ENCODE data around the gene KCNIP3.

KCNIP3 gene

GRCh38 chr2:95326433-95327140 lies 29.4 kb downstream of the KCNIP3 start:
- no peak for TF ChIP-seq ZFX (IDR thresholded peaks at IDR 0.05)

GRCh38 chr2:95327861-95328260 lies 30.7 kb downstream of the KCNIP3 start:
- TF ChIP-seq ZFX (IDR thresholded peaks at IDR 0.05): no peak
- no peak for TF ChIP-seq CTCF (conservative IDR thresholded peaks at IDR 0.05)
- H3K27ac ChIP-seq: no peak overlapping the region

More at GRCh38 chr2:95326433-95327140, 29.4 kb downstream of the KCNIP3 start:
- H3K27ac ChIP-seq: no peak overlapping the region

- TF ChIP-seq CTCF (conservative IDR thresholded peaks at IDR 0.05) (no peak), ZFX (IDR thresholded peaks at IDR 0.05) (no peak)
- no peak overlapping the region for H3K27ac ChIP-seq
These were observed 31.4 kb downstream of the KCNIP3 start for GRCh38 chr2:95328358-95329125.

GRCh38 chr2:95329401-95329800 lies 32.3 kb downstream of the KCNIP3 start:
- TF ChIP-seq ZFX (IDR thresholded peaks at IDR 0.05) (no peak), CTCF (conservative IDR thresholded peaks at IDR 0.05) (no peak)
- H3K27ac ChIP-seq: no peak overlapping the region

GRCh38 chr2:95329891-95330793 lies 33.0 kb downstream of the KCNIP3 start:
- no peak overlapping the region for H3K27ac ChIP-seq
- TF ChIP-seq CTCF (conservative IDR thresholded peaks at IDR 0.05): no peak
- no peak for TF ChIP-seq ZFX (IDR thresholded peaks at IDR 0.05)

GRCh38 chr2:95330794-95331338 lies 33.7 kb downstream of the KCNIP3 start:
- H3K27ac ChIP-seq: no peak overlapping the region
- TF ChIP-seq CTCF (conservative IDR thresholded peaks at IDR 0.05) (no peak), ZFX (IDR thresholded peaks at IDR 0.05) (no peak)

- TF ChIP-seq ZFX (IDR thresholded peaks at IDR 0.05): no peak
- no peak for TF ChIP-seq CTCF (conservative IDR thresholded peaks at IDR 0.05)
- H3K27ac ChIP-seq: no peak overlapping the region
These were observed 34.5 kb downstream of the KCNIP3 start for GRCh38 chr2:95331606-95332005.

Measured in C4-2B (cell line).